HG03103 (cell line): ENCODE results near the gene TNNC2.
A peak's percentile ranks its signal among the peaks of the same experiment; 100 is the strongest.
"Not testable (repeated sequence)": the region's sequence is repeated elsewhere in the genome, so short reads cannot be mapped to it uniquely, and the experiment has no call there.

Experiments used
- ATAC-seq: cut with Tn5 transposase; IDR thresholded peaks from one replicate; pipeline ENCODE4 v1.9.1; 2021; ENCODE audit warnings: low read depth; ENCODE audit not compliant: unreplicated experiment

Gene TNNC2

GRCh38 chr20:45823949-45824835 lies 2.9 kb downstream of the TNNC2 start:
- no peak for ATAC-seq

- ATAC-seq, result no peak
Measured at GRCh38 chr20:45822857-45823256, 4.3 kb downstream of the TNNC2 start.

- no peak for ATAC-seq
Measured at GRCh38 chr20:45821947-45822346, 5.2 kb downstream of the TNNC2 start.

- no peak for ATAC-seq
Measured at GRCh38 chr20:45819466-45819865, 7.6 kb downstream of the TNNC2 start.

GRCh38 chr20:45818239-45818638 lies 8.9 kb downstream of the TNNC2 start:
- no peak for ATAC-seq

GRCh38 chr20:45817376-45818194 lies 9.5 kb downstream of the TNNC2 start:
- no peak for ATAC-seq

- ATAC-seq, result no peak
Measured at GRCh38 chr20:45816951-45817350, 10.2 kb downstream of the TNNC2 start.

GRCh38 chr20:45814314-45814713 lies 12.8 kb downstream of the TNNC2 start:
- no peak for ATAC-seq

GRCh38 chr20:45813489-45813888 lies 13.6 kb downstream of the TNNC2 start:
- ATAC-seq, result no peak

- no peak for ATAC-seq
Measured at GRCh38 chr20:45813006-45813340, 14.1 kb downstream of the TNNC2 start.

GRCh38 chr20:45812157-45813005 lies 14.7 kb downstream of the TNNC2 start, which contains the start of gene UBE2C:
Gene UBE2C, plus strand, starts transcription at chr20:45812644. Its CDS starts 52 bp downstream, at chr20:45812696.
- peak; percentile 98 for ATAC-seq

- no peak for ATAC-seq
Measured at GRCh38 chr20:45810191-45810970, 16.7 kb downstream of the TNNC2 start.

GRCh38 chr20:45801851-45802250 lies 25.3 kb downstream of the TNNC2 start:
- ATAC-seq, result no peak

GRCh38 chr20:45798935-45799642 lies 28.0 kb downstream of the TNNC2 start:
- ATAC-seq, result no peak

- ATAC-seq, result not testable (repeated sequence)
Measured at GRCh38 chr20:45797955-45798354, 29.2 kb downstream of the TNNC2 start.

GRCh38 chr20:45797510-45797909 lies 29.6 kb downstream of the TNNC2 start:
- not testable (repeated sequence) for ATAC-seq

GRCh38 chr20:45796337-45797065 lies 30.6 kb downstream of the TNNC2 start:
- ATAC-seq, result no peak

- no peak for ATAC-seq
Measured at GRCh38 chr20:45792317-45793118, 34.6 kb downstream of the TNNC2 start.
